GM12801 (cell line): ENCODE data around the gene SDK1.

Source experiments
- CTCF ChIP-seq: IDR thresholded peaks from one replicate; pipeline ENCODE4 v1.5.1; 2011; ENCODE audit warnings: control low read depth; ENCODE audit not compliant: insufficient read length; ENCODE audit errors: extremely low read depth

Gene SDK1

GRCh38 chr7:3916146-3916545, 615.1 kb downstream of the SDK1 start:
- TF ChIP-seq CTCF, result no peak

GRCh38 chr7:3917436-3917835, 616.4 kb downstream of the SDK1 start:
- TF ChIP-seq CTCF, result no peak

GRCh38 chr7:3918576-3918975, 617.5 kb downstream of the SDK1 start:
- no peak for TF ChIP-seq CTCF

GRCh38 chr7:3922175-3922635, 621.2 kb downstream of the SDK1 start:
- TF ChIP-seq CTCF, result no peak

GRCh38 chr7:3923307-3923918, 622.4 kb downstream of the SDK1 start:
- no peak for TF ChIP-seq CTCF

- TF ChIP-seq CTCF, result no peak
Observed at GRCh38 chr7:3924277-3924676, 623.2 kb downstream of the SDK1 start.

GRCh38 chr7:3927446-3928110, 626.5 kb downstream of the SDK1 start:
- no peak for TF ChIP-seq CTCF
